HG03342 (cell line): ENCODE results near the gene SUN3.
A peak's percentile ranks its signal among the peaks of the same experiment; 100 is the strongest.
"Not testable (repeated sequence)": the region's sequence is repeated elsewhere in the genome, so short reads cannot be mapped to it uniquely, and the experiment has no call there.

Experiments used
- ATAC-seq: cut with Tn5 transposase; IDR thresholded peaks from one replicate; pipeline ENCODE4 v1.9.1; 2021; ENCODE audit warnings: mild to moderate bottlenecking, moderate library complexity; ENCODE audit not compliant: unreplicated experiment

SUN3 gene

GRCh38 chr7:47946581-47947354 is 82.1 kb downstream of the SUN3 start:
- no peak for ATAC-seq

GRCh38 chr7:47945261-47946015 is 83.5 kb downstream of the SUN3 start:
- no peak for ATAC-seq

GRCh38 chr7:47944536-47945260 is 84.2 kb downstream of the SUN3 start:
- ATAC-seq: no peak

GRCh38 chr7:47943676-47944474 is 85.0 kb downstream of the SUN3 start:
- no peak for ATAC-seq

GRCh38 chr7:47942651-47943050 is 86.3 kb downstream of the SUN3 start:
- ATAC-seq: not testable (repeated sequence)

GRCh38 chr7:47942132-47942531 is 86.8 kb downstream of the SUN3 start:
- ATAC-seq: no peak

GRCh38 chr7:47941136-47941844 is 87.6 kb downstream of the SUN3 start:
- no peak for ATAC-seq

- ATAC-seq: no peak
Measured at GRCh38 chr7:47940088-47941013, 88.6 kb downstream of the SUN3 start.

- no peak for ATAC-seq
Measured at GRCh38 chr7:47939425-47940036, 89.4 kb downstream of the SUN3 start.

- ATAC-seq: no peak
Measured at GRCh38 chr7:47938574-47939165, 90.2 kb downstream of the SUN3 start.

- ATAC-seq: peak; percentile 58
Measured at GRCh38 chr7:47937711-47938573, 91.0 kb downstream of the SUN3 start.
